ENCODE results near the gene SOX21.

Gene SOX21

DNA sequence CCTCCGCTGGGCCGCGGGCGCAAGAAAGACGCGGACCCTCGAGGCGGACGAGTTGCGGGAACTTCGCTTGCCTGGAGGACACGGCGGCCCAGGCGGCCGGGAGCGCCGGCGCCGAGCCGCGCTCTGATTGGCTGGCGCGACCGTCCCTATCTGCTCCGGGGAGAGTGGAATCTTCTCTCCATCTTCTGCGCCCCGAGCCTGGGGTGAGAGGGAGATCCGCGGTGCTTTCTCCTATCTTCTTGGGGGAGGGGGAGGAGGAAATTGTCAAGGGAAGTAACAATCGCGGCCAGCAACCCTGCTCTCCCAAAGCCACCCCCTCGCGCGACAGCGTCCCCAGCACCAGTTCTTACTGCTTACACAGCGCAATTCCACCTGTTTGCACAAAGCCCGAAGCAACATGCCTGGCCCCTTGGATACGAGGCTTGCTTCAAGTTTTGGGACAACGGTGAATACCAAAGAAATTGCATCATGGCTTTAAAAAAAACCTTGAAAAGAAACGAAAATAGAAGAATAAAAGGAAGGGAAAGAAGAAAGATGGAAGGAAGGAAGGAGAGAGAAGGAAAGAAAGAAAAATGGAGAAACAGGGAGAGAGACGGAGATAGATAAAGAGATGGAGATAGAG, 4.8 kb downstream of the SOX21 start:
- no peak overlapping the region for H3K27ac ChIP-seq

DNA sequence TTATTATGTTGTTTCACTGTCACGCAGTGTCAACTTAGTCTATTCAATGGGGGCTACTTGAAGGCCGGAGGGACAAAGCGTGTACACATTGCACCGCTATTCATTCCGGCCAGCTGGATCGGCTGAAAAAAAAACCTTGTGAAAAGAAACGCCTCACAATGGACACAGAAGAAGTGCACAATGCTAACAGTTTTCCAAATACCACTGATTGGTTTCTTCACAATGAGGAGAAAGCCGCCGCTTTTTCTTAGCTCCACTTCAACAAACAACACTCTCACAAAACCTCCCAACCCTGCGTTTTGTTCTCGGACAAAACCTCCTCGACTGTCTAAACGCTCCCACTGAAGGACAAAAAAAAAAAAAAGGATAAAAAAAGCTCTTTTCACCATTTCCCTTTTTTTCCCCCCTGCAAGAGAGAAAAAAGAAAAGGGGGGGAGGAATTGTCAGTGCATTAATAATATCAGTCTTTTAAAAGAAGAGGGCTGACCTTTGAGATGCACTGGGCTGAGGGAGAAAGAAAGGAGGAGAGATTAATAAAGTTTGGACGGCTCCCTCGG, 5.4 kb downstream of the SOX21 start:
- TF ChIP-seq ZFX (IDR thresholded peaks at IDR 0.05), result no peak
- TF ChIP-seq, protein P1, sequence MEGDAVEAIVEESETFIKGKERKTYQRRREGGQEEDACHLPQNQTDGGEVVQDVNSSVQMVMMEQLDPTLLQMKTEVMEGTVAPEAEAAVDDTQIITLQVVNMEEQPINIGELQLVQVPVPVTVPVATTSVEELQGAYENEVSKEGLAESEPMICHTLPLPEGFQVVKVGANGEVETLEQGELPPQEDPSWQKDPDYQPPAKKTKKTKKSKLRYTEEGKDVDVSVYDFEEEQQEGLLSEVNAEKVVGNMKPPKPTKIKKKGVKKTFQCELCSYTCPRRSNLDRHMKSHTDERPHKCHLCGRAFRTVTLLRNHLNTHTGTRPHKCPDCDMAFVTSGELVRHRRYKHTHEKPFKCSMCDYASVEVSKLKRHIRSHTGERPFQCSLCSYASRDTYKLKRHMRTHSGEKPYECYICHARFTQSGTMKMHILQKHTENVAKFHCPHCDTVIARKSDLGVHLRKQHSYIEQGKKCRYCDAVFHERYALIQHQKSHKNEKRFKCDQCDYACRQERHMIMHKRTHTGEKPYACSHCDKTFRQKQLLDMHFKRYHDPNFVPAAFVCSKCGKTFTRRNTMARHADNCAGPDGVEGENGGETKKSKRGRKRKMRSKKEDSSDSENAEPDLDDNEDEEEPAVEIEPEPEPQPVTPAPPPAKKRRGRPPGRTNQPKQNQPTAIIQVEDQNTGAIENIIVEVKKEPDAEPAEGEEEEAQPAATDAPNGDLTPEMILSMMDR (conservative IDR thresholded peaks at IDR 0.05), result no peak
- no peak overlapping the region for H3K27ac ChIP-seq

More for the DNA sequence above, 4.8 kb downstream of the SOX21 start:
- no peak for TF ChIP-seq ZFX (IDR thresholded peaks at IDR 0.05)
- TF ChIP-seq, protein P1 (conservative IDR thresholded peaks at IDR 0.05), result no peak

DNA sequence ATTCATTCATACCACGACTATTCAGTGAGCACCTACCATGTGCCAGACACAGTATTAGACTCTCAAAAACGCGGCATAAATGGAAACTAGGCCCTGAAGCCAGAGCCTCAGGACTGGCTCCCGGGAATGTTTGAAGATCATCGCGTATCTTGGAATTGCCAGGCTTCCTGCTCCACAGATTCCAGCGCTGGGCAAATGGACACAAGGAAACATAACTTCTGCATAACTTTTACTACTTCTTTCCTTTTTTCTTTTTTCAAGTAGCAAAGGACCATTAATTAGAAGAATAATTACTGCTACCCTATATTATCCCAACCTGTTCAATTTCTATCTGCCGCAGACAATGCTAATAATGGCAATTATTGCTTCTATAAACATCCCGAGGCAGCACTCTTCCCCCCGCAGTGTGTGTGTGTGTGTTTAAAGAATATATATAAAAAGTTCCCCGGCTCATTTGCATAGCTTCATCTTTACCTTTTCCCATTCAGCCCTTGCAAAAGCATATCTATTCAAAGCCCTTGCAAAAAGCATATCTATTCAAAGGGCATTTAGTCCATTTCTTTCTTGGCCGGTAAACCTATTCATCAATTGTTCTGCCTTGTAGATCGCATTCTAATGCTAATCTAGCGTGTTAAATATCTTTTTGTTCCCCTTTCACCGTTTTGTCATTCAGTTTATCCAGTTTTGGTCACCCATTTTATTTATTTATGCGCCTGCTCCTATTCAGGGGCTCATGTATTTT, 6.1 kb downstream of the SOX21 start:
- no peak overlapping the region for H3K27ac ChIP-seq
- no peak for TF ChIP-seq ZFX (IDR thresholded peaks at IDR 0.05)
- TF ChIP-seq, protein P1 (conservative IDR thresholded peaks at IDR 0.05), result no peak

DNA sequence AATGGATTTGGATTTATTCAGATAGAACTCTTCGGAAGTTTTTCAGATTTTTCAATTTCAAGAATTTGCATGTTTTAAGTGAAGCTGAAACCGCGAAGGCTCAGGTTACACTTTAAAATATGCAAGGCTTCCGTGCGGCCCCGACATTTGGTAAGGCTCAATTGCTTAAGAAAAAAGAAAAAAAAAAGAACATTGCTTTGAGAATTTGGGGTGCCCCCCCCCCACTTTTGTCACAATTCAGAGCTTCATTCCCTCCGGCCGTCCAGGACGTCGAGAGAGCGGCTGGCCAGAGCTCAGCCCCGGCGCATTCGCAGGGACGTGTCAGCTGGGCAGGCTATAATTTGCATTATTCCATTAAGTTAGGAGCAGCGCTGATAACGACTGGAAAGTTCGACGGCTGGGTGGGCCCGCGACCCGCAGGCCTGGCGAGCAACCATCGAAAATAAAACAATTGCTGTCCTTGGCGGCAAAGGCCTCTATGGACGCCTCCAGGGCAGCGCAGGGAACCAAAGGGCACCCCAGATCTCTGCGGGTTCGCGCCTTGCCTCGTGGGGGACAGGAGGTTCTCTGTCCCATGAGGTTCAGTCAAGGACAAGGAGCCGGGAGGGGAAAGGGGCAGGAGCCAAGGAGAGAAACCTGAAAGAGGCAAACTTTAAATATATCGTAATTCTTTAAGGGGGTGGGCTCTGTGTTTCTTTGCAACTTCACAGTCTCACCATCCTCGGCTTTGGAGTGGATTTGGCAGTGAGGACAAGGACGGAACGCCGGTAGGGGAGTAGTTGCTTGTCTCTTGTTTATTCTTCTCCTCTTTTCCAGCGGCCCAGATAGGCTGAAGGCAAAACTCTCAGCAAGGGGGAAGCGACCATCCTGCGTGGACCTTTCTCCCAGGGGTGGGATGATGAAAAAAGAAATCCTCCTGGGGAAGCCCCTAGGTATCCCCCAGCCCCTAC, 7.0 kb downstream of the SOX21 start:
- no peak overlapping the region for H3K27ac ChIP-seq
- TF ChIP-seq ZFX (IDR thresholded peaks at IDR 0.05), result no peak
- TF ChIP-seq, protein P1 (conservative IDR thresholded peaks at IDR 0.05), result no peak

DNA sequence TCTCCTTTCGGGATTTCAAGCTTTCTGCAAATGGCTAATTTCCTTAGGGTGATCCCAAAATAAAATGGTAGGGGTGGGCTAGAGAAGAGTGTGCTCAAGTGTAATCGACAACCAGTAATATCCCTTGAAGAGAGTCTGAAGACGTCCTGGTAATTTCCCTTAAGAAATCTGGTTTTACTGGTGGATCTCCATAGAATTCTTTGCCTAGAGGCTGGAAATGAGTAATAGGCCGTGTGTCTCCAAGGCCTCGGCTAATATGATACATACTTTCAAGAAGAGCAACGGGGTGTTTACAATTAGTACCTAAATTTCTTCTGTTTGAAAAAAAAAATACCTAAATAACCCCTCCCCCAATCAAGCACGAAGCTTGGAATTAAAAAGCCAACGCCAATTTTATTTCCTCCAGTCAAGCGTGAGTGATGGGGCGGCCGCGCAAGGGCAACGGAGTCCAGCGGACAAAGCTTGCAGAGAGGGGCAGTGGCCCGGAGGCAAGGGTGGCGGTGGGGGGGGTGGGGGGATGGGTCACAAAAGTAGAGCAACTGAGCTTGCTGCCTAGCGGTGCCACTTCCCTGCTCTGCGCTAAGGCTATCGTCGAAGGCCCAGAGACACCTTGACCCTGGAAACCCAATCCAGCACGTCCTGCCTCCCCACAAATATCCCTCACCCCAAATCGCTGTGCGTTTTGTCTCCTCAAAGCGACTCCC, 7.8 kb downstream of the SOX21 start:
- TF ChIP-seq, protein P1 (conservative IDR thresholded peaks at IDR 0.05), result no peak
- no peak for TF ChIP-seq ZFX (IDR thresholded peaks at IDR 0.05)
- no peak overlapping the region for H3K27ac ChIP-seq

DNA sequence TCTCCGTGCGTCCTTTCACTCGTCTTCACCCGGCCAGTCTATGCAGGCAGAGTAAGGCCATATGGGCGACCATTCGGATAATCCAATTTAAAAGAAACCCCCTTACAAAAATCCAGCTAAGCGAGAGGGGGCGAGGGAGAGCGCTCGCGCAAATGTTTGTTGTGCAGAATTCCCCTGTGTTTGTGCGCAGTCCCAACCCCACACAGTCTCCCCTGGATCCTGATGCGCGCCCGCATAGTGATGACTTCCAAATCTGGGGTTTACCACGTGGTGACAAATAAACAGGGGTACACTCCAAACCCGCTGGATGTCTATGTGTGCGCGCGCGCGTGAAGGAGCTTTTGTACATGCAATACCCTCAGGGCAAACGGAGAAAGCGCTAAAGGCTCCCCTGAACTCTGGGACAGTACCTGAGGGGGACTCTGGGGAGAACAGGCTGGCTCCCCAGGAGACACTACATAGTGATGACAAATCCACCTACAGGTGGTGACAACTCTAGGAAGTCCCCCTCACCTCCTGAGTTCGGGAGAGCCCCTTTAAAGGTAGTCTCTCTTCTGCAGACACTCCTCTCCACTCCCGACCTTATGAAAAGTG, 8.5 kb downstream of the SOX21 start:
- no peak overlapping the region for H3K27ac ChIP-seq
- TF ChIP-seq ZFX (IDR thresholded peaks at IDR 0.05), result no peak
- TF ChIP-seq, protein P1 (conservative IDR thresholded peaks at IDR 0.05), result no peak

All from C4-2B (cell line).